MG63 (cell line): ENCODE data around the gene NEDD4L. TPM values are rescaled to one million over a fixed set of nuclear protein-coding genes. Genes with fewer than 3 reads are reported as not detected.
A peak's percentile ranks its signal among the peaks of the same experiment; 100 is the strongest.

ENCODE experiments used
- DNase-seq: peaks from one replicate; pipeline ENCODE4 v3.0.0-alpha.2; 2020
- H3K27me3 ChIP-seq: fragments of 250-450 bp; sonication (Bioruptor Pico); 2 replicates; pipeline ENCODE4 v1.5.1; 2020; ENCODE audit warnings: mild to moderate bottlenecking, moderate library complexity
- H3K36me3 ChIP-seq: fragments of 250-450 bp; sonication (Bioruptor Pico); 2 replicates; pipeline ENCODE4 v1.5.1; 2020; ENCODE audit warnings: mild to moderate bottlenecking, moderate library complexity
- H3K4me3 ChIP-seq: fragments of 250-450 bp; sonication (Bioruptor Pico); 2 replicates; pipeline ENCODE4 v1.5.1; 2020; ENCODE audit warnings: mild to moderate bottlenecking, moderate library complexity
- H3K9me3 ChIP-seq: fragments of 250-450 bp; sonication (Bioruptor Pico); 2 replicates; pipeline ENCODE4 v1.5.1; 2020; ENCODE audit warnings: mild to moderate bottlenecking, moderate library complexity
- total RNA-seq: library from RNA; depleted of rRNA; stranded (reverse); fragments of >200 nt; shearing (Covaris generic); gene quantifications from 2 replicates; pipeline ENCODE4 v1.2.3, GENCODE V29; 2014; ENCODE audit warnings: low replicate concordance

NEDD4L gene
- total RNA-seq, 1 experiment from 2014 or later = 28.8 TPM

DNA sequence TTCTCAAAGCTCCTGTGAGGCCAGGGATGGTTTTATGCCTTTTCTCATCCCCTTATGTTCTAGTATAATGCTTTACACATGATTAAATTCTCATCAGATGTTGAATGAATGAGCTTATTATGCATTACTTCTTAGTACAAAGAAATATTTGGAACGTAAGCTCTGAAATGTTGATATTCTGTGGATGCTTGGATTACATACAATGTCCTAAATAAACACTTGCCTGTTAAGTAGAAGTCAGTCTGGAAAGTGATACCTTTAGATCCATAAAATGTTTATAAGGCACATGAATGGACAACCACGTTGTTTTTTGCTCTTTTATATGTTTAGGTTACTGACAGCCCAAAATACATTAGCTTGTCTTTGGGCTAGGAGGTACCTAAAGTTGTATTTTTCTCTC is 248.6 kb downstream of the NEDD4L start:
- Histone ChIP-seq H3K4me3 (no peak overlapping the region), H3K9me3 (no peaks in the 10 kb centered on the region), H3K27me3 (no peaks in the 10 kb centered on the region), H3K36me3 (no peaks in the 10 kb centered on the region)
- no peak for DNase-seq

DNA sequence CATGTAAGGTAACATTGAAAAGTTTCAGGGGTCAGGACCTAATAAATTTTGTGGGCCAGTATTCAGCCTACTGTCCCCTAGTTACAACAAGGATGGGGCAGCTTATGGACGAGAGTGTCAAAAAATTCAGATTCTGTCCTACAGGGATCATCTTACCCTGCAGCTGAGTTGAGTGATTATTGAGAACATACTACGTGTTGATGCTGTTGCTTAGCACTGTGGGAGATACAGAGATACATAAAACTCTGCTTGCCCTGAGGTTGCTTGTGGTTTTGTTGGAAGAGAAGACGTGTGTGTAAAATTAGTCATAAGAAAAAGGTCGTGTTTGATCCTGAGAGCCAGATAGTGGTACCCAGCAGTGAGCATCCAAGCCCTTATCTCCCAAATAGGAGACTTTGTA is 253.2 kb downstream of the NEDD4L start:
- H3K36me3 ChIP-seq = no peaks in the 10 kb centered on the region
- no peak overlapping the region for H3K4me3 ChIP-seq
- no peaks in the 10 kb centered on the region for H3K9me3 ChIP-seq
- DNase-seq = no peak
- H3K27me3 ChIP-seq = no peaks in the 10 kb centered on the region

DNA sequence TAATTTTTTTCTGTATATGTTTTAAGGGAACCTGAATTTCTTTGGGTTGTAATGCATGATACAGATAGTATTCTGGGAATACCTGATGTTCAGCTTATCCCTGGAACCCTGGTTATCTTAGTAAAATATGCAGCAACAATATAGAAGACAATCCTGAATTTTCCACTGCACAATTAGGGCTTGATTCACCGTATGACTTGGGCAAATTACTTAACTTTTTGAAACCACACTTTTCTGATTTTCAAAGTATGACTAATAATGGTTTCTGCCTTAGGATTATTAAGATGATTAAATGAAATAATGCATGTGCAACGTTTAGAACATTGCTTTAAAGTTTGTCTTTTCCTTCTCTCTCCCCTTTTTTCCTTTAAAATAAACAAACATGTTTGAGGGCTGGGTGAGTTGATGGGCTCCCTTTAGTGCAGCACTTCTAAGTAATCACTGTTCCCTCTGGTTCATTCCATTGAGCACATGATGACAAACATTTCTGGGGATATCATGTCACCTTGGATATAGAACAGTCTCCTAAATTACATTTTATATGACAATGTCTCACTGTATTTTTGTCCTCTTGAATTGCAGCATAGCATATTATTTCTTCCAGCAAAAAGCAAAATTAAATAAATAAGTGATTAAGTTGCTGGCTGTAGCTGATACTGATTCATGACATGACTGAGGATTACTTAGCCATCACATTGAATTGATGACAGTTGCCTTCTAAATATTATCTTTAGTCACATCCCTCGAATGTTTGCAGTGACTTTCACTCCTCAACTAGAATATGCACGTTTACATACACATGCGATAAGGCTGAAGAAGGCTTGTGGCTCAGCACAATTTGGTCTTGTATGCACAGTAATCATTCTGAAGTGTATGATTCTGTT is 254.5 kb downstream of the NEDD4L start:
- DNase-seq = no peak
- no peaks in the 10 kb centered on the region for H3K9me3 ChIP-seq

DNA sequence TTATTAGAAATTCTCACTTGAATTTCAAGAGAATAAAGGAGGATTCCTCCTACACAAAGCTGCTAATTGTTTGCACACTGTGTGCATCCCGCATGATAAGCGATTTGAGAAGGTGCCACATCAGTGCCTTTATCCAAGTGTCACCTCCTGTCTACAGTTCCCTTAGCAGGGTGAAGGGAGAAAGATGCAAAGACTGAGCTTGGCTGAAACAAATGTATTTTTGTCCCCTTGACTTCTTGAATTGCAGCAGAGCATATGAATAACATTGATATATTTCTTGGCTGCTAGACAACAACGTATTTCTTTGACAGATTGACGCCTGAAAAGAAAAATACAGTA is 255.1 kb downstream of the NEDD4L start:
- Histone ChIP-seq H3K36me3 (no peaks in the 10 kb centered on the region), H3K4me3 (no peak overlapping the region)

More for the DNA sequence above, 254.5 kb downstream of the NEDD4L start:
- no peaks in the 10 kb centered on the region for H3K27me3 ChIP-seq
- no peaks in the 10 kb centered on the region for H3K36me3 ChIP-seq
- H3K4me3 ChIP-seq = no peak overlapping the region

DNA sequence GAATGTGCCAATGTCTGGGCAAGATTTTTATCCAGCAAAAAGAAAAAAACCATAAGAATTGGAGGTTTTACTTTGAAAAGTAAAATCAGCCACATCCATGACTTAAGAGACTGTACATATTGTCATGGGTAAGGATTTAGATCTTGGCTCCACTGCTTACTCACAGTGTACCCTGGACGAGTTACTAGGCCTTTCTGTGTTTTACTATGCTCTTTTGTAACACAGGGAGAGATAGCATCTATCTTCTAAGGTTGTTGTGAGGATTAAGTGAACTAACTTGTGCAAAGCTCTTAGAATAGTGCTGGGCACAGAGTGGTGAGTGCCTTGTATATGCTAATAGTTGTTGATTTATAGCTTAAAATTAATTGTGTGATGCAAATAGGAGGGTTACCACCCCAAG is 255.9 kb downstream of the NEDD4L start:
- DNase-seq = no peak
- H3K4me3 ChIP-seq = no peak overlapping the region

More for the DNA sequence above, 255.1 kb downstream of the NEDD4L start:
- no peaks in the 10 kb centered on the region for H3K27me3 ChIP-seq
- H3K9me3 ChIP-seq = no peaks in the 10 kb centered on the region
- no peak for DNase-seq

DNA sequence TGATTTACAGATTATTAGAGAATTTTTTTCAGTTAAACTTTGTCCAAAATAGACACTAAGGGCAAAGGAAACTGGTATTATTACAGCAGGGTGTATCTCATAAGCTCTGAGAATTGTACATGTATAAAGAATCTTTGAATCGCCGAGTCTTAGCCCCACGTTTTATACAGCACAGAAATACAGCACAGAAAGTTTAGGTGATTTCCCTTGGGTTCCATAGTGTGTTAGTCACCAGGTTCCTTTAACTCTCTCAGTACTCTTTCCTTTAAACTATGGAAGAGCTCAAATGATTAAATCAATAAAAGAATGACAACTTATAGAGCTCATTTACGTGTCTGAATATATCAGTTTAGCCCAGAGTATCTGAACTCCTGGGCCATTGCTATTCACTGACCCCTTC is 256.8 kb downstream of the NEDD4L start:
- Histone ChIP-seq H3K9me3 (peaks cover 13% of the 10 kb centered on the region), H3K27me3 (no peaks in the 10 kb centered on the region), H3K4me3 (no peak overlapping the region), H3K36me3 (no peaks in the 10 kb centered on the region)
- DNase-seq = no peak

More for the DNA sequence above, 255.9 kb downstream of the NEDD4L start:
- no peaks in the 10 kb centered on the region for H3K27me3 ChIP-seq
- H3K36me3 ChIP-seq = no peaks in the 10 kb centered on the region
- H3K9me3 ChIP-seq = 0 out of 2 replicates have a peak, but pooled peaks cover 6% of the 10 kb centered on the region

DNA sequence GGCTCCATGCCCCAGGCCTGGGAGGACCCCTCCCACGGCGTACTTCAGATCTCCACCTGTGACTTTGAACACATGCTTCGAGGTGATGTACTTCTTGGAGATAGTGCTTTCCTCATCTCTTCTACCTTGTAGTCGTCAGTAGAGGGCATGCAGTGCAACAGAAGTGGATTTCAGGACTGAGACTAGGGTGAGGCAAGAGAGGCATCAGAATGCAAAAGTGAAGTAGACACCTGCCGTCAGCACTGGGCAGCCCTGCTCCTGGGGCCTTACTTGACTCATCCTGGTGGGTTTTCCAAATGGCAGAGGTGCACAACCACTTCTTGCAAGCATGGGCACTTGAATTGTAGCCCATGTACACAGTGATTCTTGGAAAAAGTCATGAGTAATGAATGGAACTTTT is 258.8 kb downstream of the NEDD4L start:
- no peak for DNase-seq
- Histone ChIP-seq H3K9me3 (peaks cover 15% of the 10 kb centered on the region), H3K4me3 (no peak overlapping the region), H3K27me3 (no peaks in the 10 kb centered on the region), H3K36me3 (no peaks in the 10 kb centered on the region)

DNA sequence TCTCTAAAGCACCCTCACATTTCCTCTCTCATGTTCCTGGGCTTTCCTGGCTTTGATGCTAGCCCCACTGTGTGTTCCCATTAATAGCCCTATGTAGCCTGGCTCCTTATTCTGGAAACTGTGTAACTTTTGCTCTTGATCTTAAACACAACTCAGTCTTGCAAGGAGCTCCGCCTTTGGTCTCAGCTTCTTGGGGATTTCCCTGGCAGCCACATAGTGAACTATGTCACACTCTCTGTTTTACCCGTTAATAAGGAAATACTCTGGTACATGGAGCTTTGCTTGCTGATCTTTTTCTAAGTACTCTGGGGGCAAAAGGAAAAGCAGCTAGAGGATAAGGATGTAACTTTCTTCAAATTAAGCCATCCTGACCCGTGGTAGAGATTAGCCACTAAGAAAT is 259.3 kb downstream of the NEDD4L start:
- H3K27me3 ChIP-seq = no peaks in the 10 kb centered on the region
- no peak for DNase-seq
- peaks cover 15% of the 10 kb centered on the region for H3K9me3 ChIP-seq
- no peak overlapping the region for H3K4me3 ChIP-seq
- no peaks in the 10 kb centered on the region for H3K36me3 ChIP-seq

DNA sequence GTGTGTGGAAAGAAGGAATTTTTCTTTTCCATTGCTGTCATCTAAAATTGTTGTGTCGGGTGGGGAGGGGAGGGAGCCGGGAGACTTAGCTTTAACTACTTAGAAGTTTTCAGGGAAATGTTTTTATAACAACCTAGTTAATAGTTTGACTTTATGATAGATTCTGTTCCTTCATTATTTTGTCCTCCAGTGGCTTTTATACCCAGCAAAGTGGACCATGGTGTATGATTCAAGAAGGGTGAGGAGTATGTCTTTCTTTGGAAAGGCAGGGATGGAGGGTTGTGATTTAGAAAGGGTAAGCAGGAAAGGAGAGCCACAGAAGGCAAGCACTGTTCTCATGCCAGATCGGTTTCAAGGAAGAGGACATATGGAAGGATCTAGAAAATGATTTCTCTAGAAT is 261.8 kb downstream of the NEDD4L start:
- Histone ChIP-seq H3K4me3 (no peak overlapping the region), H3K9me3 (peaks cover 15% of the 10 kb centered on the region), H3K36me3 (no peaks in the 10 kb centered on the region), H3K27me3 (no peaks in the 10 kb centered on the region)
- no peak for DNase-seq

DNA sequence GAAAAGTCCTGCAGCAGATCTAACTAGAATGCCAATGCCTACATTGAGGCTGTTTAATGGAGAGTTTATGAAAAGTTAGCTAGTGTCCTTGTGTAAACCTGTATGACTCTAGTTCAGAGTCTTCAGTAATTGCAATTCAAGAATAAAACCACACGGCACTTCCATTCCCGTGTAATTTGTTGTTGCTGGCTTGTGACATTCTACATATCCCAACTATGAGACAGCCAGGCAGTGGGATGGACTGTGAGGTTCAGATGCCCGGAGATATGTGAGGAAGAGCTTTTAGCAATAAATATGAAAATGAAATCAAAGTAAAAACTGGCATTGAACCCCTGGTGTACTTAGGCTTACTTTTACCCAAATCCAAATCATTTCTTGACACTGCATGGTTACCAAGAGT is 263.4 kb downstream of the NEDD4L start:
- Histone ChIP-seq H3K27me3 (no peaks in the 10 kb centered on the region), H3K36me3 (no peaks in the 10 kb centered on the region), H3K4me3 (no peak overlapping the region), H3K9me3 (peaks cover 15% of the 10 kb centered on the region)
- DNase-seq = no peak

DNA sequence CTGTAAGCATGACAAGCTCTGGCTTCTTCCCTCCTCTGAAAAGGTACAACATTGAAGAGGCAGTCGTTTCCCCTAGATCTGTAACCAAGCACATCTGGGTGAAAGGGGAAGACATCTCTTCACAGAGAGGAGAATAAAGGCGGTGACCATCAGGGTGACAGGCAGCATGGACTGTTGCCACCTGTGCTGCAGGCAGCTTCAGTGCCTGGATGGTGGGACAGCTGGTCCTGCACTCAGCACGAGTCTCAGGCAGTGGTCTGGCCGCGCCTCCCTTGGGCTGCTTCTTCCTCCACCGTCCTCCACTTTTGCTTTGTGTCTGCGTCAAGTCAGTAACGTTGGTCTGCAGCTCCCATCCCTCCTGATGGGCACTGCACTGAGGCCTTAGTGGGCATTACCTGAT is 264.4 kb downstream of the NEDD4L start:
- no peak overlapping the region for H3K4me3 ChIP-seq
- H3K27me3 ChIP-seq = no peaks in the 10 kb centered on the region
- DNase-seq = no peak
- H3K9me3 ChIP-seq = peaks cover 15% of the 10 kb centered on the region
- H3K36me3 ChIP-seq = no peaks in the 10 kb centered on the region

DNA sequence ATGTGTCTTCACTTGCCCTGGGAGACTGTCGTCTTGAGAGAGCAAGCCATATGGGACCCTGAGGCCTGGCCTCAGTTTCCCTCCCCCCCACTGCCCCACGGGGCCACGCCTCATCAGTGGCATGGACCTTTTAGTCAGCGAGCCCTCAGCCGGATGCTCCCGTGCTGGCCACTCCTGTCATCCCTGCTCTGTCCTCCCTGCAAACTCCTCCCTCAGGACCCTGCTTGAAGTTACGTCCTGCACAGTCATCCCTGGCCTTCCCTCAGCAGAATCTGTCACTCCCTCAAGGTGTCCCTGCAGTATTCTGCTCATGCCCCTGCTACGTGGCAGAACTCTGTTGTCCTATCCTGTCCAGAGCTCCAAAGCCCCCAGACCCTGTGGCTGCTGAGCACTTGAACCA is 265.1 kb downstream of the NEDD4L start:
- no peak for DNase-seq
- no peak overlapping the region for H3K4me3 ChIP-seq
- H3K9me3 ChIP-seq = peaks cover 15% of the 10 kb centered on the region
- no peaks in the 10 kb centered on the region for H3K36me3 ChIP-seq
- H3K27me3 ChIP-seq = no peaks in the 10 kb centered on the region

DNA sequence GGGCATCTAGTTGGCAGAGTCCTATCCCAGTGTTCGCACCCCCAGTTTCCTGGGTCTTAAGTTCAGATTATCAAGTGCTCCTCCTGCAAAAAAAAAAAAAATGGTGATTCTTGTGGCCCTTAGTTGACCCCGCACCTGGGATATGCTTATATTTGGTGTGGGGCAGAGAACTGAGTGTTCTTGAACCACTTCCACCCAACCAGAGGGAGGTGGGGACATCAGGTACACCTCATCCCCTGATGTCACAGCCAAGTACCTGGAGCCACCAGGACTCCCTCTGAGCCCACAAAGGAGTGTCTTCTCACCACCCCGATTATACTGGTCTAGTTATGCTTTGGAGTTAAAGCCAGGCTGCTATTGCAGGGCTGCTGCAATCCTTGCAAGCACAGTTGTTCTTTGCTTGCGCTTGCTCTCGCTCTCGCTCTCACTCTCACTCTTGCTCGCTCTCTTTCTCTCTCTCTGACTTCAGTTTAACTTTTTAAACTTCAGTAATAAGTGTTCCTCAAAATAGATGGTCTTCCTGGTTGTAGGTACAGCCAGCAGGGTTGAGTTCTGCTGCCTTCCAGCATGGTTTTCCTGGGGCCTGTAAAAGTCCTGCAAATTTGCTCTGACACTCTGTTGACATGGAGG is 265.7 kb downstream of the NEDD4L start:
- no peaks in the 10 kb centered on the region for H3K27me3 ChIP-seq
- no peaks in the 10 kb centered on the region for H3K36me3 ChIP-seq
- no peak overlapping the region for H3K4me3 ChIP-seq
- peaks cover 10% of the 10 kb centered on the region for H3K9me3 ChIP-seq
- DNase-seq = no peak

DNA sequence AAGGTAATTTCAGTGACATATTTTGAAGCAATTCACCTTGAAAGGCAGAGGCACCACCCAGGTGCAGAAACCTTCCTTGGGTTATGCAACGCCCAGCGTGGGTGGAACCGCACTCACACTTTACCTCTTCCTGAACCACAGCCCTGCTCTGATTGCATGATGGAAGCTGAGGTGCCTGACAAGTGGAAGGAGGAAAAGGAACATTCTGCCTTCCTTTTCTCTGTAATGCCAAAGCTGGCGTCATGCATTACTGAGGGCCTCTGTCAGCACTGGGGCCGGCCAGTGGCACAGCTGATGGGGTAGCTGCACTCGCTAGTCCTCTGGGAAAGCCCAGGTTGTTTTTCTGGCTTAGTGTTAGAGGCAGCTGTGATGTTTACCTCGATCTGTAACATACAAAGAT is 266.5 kb downstream of the NEDD4L start:
- Histone ChIP-seq H3K4me3 (no peak overlapping the region), H3K36me3 (no peaks in the 10 kb centered on the region), H3K9me3 (peaks cover 6% of the 10 kb centered on the region), H3K27me3 (no peaks in the 10 kb centered on the region)
- DNase-seq = peak; percentile 52

DNA sequence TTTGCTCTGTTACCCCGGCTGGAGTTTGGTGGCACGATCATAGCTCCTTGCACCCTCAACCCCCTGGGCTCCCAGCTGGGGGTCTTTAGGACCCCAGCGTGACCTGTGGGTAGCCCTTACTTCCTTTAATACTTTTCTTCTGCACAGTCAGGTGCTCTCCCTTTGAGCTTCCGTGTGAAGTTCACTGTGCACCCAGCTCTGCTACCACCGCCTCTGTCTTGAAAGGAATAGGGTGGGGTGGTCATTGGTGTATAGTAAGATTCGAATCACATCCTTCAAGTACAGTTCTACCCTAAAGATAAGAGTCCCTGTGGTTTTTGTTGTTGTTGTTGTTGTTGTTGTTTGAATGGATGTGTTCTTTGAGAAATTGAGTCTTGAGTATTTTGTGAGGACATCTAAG is 267.4 kb downstream of the NEDD4L start:
- Histone ChIP-seq H3K27me3 (no peaks in the 10 kb centered on the region), H3K9me3 (no peaks in the 10 kb centered on the region), H3K4me3 (no peak overlapping the region), H3K36me3 (peaks cover 4% of the 10 kb centered on the region; the same call in 1 of the 2 replicates)
- no peak for DNase-seq

DNA sequence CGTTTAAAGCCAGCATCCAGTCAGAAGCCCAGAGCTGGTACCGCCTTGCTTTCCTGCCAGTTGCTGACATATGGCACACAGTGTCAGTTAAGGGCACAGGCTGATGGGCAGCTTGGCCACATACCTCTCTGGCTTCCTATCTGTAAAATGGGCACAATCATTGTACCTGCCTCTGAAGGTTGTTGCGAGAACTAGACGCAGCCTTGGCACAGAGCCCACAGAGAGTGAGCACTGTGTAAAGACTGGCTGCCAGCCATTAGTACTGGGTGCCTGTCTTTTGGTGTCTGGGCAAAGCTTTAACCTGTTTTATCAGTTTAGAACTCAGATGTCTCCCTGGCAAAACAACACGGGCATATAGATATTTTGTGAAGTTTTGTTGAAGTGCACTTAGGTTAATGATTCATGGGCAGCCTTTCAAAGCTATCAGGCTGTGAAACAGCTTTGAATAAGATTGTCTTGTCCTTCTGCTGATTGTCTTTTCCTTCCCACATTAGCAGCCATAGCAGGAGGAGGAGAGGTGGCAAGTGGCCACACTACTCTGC is 269.5 kb downstream of the NEDD4L start:
- DNase-seq = no peak
- Histone ChIP-seq H3K27me3 (no peaks in the 10 kb centered on the region), H3K4me3 (no peak overlapping the region), H3K9me3 (no peaks in the 10 kb centered on the region), H3K36me3 (peaks cover 4% of the 10 kb centered on the region; the same call in 1 of the 2 replicates)

DNA sequence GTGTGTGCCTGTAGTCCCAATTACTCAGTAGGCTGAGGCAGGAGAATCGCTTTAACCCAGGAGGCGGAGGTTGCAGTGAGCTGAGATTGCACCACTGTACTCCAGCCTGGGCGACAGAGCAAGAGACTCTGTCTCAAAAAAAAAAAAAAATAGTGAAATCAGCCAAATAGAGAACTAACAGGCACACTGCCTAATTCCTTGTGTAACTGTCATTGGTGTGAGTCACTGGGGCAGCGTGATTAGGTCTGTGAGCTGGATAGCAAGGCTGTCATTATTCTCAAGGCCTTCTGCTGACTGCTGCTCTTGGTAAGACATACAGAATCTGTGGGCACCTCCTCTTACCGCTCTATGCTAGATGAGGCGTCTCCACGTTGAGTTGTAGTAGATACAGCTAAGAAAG is 270.3 kb downstream of the NEDD4L start:
- Histone ChIP-seq H3K9me3 (no peaks in the 10 kb centered on the region), H3K27me3 (no peaks in the 10 kb centered on the region), H3K36me3 (peaks cover 4% of the 10 kb centered on the region; the same call in 1 of the 2 replicates), H3K4me3 (no peak overlapping the region)
- peak; percentile 80 for DNase-seq

DNA sequence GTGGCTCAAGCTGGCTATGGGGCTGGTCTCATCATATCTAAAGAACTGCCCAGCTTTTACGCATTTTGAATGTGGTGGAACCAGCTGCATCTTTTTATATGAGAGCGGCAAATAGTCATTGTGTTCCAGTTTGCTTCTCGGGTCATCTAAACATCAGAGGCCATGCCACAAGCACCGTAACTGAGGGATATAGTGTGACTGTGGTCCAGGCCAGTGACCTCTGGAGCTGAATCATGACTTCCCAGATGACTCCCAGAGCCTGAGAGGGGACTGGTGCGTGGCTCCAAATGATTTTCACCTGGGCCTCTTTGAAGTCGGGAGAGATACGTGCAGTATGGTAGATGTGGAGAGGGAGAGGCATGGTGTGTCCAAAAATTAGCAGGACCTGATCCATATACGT is 271.0 kb downstream of the NEDD4L start:
- Histone ChIP-seq H3K27me3 (no peaks in the 10 kb centered on the region), H3K9me3 (no peaks in the 10 kb centered on the region), H3K36me3 (peaks cover 4% of the 10 kb centered on the region; the same call in 1 of the 2 replicates), H3K4me3 (no peak overlapping the region)
- no peak for DNase-seq
